Central memory CD8-positive, alpha-beta T cell (primary cell): ENCODE results near the gene BOD1L1.
A peak's percentile ranks its signal among the peaks of the same experiment; 100 is the strongest.

ENCODE experiments used
- ATAC-seq: fragments of 150-1000 bp; cut with Tn5 transposase; replicated peaks from 2 replicates; pipeline ENCODE4 v1.10.0; 2022; ENCODE audit warnings: mild to moderate bottlenecking, moderate FRiP score, moderate number of reproducible peaks; ENCODE audit not compliant: poor library complexity, severe bottlenecking; ENCODE audit errors: extremely low read depth
- DNase-seq, 2 donors: peaks; one replicate each; pipeline ENCODE4 v3.0.0; 2021; ENCODE audit warnings: low spot score in 2 of 2
- H3K27ac Mint-ChIP-seq: one replicate; pipeline ENCODE4 v1.8.0; 2022; ENCODE audit warnings: low read depth, mild to moderate bottlenecking, moderate library complexity, mixed read lengths
- H3K27me3 Mint-ChIP-seq: one replicate; pipeline ENCODE4 v1.8.0; 2022; ENCODE audit warnings: mixed read lengths
- H3K36me3 Mint-ChIP-seq: one replicate; pipeline ENCODE4 v1.8.0; 2022; ENCODE audit warnings: mild to moderate bottlenecking, moderate library complexity, mixed read lengths; ENCODE audit not compliant: insufficient read depth
- H3K4me1 Mint-ChIP-seq: one replicate; pipeline ENCODE4 v1.8.0; 2022; ENCODE audit warnings: mixed read lengths
- H3K4me3 Mint-ChIP-seq: one replicate; pipeline ENCODE4 v1.8.0; 2022; ENCODE audit warnings: mild to moderate bottlenecking, moderate library complexity, mixed read lengths
- H3K9me3 Mint-ChIP-seq: one replicate; pipeline ENCODE4 v1.8.0; 2022; ENCODE audit warnings: mixed read lengths

The BOD1L1 gene

DNA sequence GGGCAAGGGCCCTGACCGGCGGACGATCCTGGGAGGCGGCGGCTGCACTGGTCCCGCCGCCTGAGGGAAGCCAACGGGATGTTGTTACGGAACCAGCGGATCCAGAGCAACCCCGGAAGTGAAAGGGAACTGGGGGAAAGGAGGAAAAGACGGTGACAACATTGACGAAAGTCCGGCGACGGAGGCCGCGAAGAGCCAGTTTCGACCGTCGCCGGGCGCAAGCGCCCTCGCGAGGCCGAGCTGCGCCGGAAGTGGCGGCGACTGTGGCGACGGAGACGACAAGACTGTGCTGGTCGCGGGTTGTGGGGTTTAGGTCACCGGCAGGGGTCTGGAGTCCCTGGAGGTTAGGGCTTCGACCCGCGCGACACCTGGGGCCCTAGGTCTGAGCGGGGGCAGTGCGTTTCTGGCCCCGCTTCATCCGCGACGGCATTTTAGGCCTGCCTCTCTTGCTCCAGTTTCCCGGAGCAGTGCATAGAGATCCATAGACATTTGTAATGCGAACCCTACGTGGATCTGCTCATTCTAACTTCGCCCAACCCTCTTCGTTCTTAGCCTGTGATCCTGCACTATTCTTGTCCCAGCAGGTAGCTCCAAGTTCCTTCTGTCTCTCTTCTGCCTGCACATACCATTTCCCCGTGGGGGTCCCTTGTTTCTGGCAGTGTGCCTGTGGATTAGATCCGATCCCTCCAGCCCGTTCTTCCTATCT is at the start of gene BOD1L1:
BOD1L1 (minus strand) TSS at position 120 of the 706 bp plus-strand sequence. CDS start 138 bp downstream, outside the sequence.
- Mint-ChIP-seq H3K4me3 (peak within 1 kb of the TSS; percentile 95), H3K9me3 (no peaks in the 10 kb centered on the region), H3K4me1 (peaks cover 30% of the 10 kb centered on the region), H3K27ac (peak within 1 kb of the TSS; percentile 98), H3K27me3 (no peaks in the 10 kb centered on the region), H3K36me3 (peaks cover 13% of the 10 kb centered on the region)
- ATAC-seq (peak; percentile 59), DNase-seq (peak; percentile 52 to 56)

DNA sequence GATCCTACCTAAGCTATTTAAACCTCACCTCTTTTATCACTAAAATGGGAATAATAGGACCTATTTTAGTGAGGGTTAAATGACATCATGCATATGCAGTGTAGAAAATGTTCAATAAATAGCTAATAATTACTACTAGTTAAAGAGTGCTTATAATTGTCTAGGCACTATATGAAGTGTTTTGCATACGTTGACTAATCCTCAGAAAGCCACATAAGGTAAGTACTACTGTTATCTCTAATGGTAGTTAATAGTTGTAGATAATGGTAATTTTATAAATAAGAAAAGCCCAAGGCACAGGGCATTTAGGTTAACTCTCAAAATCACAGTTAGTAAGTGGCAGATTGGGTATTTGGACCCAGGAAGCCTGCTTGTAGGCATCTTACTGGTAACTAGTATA is 47.4 kb upstream of the BOD1L1 start:
- no peak for ATAC-seq
- Mint-ChIP-seq H3K27ac (no peak overlapping the region), H3K36me3 (no peaks in the 10 kb centered on the region), H3K27me3 (peaks cover 29% of the 10 kb centered on the region), H3K4me3 (no peak overlapping the region), H3K9me3 (peaks cover 30% of the 10 kb centered on the region), H3K4me1 (peaks cover 7% of the 10 kb centered on the region)
- DNase-seq: no peak

DNA sequence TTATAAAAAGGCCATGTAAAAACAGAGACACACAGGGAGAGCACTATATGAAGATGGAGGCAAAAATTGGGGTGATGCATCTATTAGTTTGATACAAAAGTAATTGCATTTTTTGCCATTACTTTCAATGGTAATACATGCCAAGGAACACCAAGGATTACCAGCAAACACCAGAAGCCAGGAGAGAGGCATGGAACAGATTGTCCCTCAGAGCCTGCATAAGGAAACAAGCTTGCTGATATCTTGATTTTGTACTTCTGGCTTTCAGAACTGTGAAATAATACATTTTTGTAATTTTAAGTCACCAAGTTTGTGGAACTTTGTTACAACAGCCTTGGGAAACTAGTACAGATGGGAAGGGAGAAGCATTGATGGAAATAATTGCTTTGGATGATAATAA is 45.6 kb upstream of the BOD1L1 start:
- H3K4me3 Mint-ChIP-seq: no peak overlapping the region
- H3K27ac Mint-ChIP-seq: no peak overlapping the region
- ATAC-seq (no peak), DNase-seq (no peak)
- no peaks in the 10 kb centered on the region for H3K36me3 Mint-ChIP-seq
- peaks cover 7% of the 10 kb centered on the region for H3K4me1 Mint-ChIP-seq
- H3K27me3 Mint-ChIP-seq: peaks cover 39% of the 10 kb centered on the region
- H3K9me3 Mint-ChIP-seq: peaks cover 12% of the 10 kb centered on the region

DNA sequence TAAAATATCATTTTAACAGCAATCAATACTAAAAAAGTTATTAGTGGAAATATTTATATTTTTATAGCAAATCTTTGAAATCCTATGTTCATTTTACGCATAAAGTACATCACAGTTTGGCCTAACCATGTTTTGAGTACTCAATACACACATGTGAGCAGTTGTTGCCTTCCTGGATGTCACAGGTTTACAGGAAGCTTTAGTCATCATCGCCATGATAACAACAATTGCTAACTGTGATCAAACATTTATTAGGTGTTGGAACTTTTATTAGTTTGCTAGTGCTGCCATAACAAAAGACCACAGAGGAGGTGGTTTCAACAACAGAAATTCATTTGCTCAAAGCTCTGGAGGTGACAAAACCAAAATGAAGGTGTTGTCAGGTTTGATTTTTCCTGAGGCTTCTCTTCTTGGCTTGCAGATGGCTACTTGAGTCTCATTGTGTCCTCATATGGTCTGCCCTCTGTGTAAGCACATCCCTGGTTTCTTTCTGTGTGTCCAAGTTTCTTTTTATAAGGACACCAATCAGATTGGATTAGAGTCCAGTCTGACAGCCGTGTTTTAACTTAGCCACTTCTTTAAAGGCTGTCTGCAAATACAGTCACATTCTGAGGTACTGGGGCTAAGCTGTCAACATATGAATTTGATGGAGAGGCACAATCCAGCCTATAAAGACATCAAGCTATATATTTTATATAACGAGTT is 43.1 kb upstream of the BOD1L1 start:
- H3K27ac Mint-ChIP-seq: no peak overlapping the region
- no peaks in the 10 kb centered on the region for H3K9me3 Mint-ChIP-seq
- ATAC-seq (no peak), DNase-seq (no peak)
- peaks cover 63% of the 10 kb centered on the region for H3K27me3 Mint-ChIP-seq
- H3K4me1 Mint-ChIP-seq: no peaks in the 10 kb centered on the region
- H3K4me3 Mint-ChIP-seq: no peak overlapping the region
- no peaks in the 10 kb centered on the region for H3K36me3 Mint-ChIP-seq

DNA sequence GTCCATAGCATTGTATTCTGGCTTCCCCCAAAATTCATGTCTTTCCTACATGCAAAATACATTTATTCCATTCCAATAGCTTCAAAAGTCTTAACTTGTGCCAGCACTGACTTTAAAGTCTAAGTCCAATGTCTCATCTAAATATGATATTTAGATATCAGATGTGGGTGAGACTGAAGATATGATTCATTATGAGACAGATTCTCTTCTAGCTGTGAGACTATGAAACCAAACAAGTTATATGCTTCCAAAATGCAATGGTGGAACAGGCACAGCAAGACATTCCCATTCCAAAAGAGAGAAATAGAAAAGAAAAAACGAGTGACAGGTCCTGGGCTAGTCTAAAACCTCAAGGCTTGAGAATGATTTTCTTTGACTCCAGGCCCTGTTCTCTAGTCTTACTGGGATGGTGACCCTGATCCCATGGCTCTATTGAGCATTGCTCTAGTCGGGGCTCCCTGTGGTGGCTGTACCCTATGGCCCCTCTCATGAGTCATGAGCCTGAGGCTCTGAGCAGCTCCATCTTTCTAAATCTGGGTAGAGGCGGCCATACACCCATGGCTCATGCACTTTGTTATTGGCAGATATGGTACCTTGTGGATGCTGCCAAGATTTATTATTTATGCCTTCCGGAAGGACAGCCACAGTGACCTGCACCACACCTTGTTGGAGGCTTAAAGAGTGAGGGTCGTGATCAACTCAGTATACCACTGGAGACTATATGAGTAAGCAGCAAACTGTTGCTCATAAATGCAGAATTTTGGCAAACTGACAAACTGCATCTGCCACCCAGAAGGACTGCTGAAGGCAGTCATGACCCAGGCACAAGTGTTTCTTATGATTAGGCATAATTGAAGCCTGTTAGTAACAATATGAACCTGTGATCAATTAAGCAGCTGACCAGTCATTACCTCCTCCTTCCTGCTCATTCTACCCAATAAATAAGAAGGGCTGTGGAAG is 38.5 kb upstream of the BOD1L1 start:
- no peak for ATAC-seq
- Mint-ChIP-seq H3K9me3 (no peaks in the 10 kb centered on the region), H3K36me3 (no peaks in the 10 kb centered on the region), H3K4me3 (no peak overlapping the region), H3K4me1 (no peaks in the 10 kb centered on the region), H3K27ac (no peak overlapping the region), H3K27me3 (peaks cover 38% of the 10 kb centered on the region)
- DNase-seq: no peak

DNA sequence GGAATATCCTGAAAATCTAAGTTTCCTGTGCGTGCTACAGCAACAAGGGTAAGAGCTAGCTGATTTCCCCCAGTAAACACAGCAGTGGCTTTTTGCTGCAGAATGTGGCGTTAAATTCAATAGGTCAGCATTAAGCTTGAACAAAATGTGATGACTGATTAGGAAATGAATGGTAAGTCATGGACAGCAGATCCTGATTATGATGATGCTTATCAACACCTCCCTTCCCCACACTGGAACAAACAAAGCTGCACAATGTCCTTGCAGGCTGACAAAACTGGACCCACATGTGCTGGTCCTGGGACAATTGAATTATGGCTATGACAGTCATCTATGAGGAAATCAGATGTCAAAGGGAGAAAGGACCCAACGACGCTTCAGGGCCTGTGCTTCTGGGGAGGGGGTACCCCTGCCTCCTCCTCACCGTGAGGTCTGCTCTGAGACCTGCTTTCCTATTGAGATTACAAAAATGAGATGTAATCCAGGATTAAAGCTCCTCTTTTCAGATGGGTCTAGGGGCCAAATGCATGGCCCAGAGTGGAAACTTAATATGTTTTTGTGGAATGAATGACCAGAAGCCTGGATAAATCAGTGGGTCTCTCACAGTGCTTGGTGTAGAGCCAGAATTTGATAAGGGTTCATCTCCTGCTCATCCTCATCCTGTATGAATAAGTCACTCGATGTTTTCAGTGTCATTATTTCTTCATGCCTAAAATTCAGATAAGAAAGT is 32.0 kb upstream of the BOD1L1 start:
- Mint-ChIP-seq H3K4me1 (peaks cover 11% of the 10 kb centered on the region), H3K9me3 (no peaks in the 10 kb centered on the region), H3K4me3 (no peak overlapping the region), H3K27me3 (no peaks in the 10 kb centered on the region), H3K36me3 (peaks cover 6% of the 10 kb centered on the region), H3K27ac (no peak overlapping the region)
- ATAC-seq (no peak), DNase-seq (no peak)

DNA sequence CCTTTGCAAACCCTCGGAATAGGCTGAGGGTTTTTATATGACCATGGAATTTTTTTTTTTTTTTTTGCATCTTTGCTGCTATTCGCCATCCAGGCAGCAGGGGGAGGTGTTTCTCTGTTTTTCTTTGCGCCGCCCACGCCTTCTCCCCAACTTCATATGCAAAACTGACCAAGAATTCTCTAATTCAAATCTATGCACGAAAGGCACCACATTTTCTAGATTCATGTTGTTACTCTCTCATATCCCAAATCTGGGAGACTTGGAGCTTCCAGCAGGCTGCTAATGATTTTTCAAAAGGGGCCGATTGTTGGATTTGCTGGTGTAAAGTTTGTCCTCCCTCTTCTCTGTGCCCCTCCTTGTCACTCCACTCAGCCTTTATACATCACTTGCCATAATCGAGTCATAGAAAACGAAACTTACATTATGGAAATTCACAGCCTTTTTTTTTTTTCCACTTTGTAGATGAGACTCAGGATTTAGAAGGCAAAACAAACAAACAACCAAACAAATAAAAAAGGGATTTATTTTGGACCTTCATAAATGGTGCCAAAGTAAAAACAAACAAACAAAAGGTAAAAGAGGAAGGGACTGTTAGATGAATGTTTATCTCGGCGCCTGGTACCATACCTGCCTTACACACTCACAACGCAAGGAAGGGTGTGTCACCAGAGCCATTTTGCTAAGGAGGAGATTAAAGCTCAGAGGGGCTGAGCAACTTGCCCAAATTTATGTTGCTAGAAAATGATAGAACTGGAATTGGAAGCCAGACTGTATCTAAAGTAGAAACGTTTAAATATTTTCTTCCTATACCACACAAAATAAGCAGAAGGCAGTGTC is 29.3 kb upstream of the BOD1L1 start:
- Mint-ChIP-seq H3K27ac (peak overlapping the region; percentile 82), H3K4me1 (peaks cover 11% of the 10 kb centered on the region), H3K4me3 (peak overlapping the region; percentile 66), H3K36me3 (peaks cover 7% of the 10 kb centered on the region), H3K9me3 (no peaks in the 10 kb centered on the region), H3K27me3 (no peaks in the 10 kb centered on the region)
- peak; percentile 30 for ATAC-seq
- DNase-seq: peak; percentile 26 to 45

DNA sequence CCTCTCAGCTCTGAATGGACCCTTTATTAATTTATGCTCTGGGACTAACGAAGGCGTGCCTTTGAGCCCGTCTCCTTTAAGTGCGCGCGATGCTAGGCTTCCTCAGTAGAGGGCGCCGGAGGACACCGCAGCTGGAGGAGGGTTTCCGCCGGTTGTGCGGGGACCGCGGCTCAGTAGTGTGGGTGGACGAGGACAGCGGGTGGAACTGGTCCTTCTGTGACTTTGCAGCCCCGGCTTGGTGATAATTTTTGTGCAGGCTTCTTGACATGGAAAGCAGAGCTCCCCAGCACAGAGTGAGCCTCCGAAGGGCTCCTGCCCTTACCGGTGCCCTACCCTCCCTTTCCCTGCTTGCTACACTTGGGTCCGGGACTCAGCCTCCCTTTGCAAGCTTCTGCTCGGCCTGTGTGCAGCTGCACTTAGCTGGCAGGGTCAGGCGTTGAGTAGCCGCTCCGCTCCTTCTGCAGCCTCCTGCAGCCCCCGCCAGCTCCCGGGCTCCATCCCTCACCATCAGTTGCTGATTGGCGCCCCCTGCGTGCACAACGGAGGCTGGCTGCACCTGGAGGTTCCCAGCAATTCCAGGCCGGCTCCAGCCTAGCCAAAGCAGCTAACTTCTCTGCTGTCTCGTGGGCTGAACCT is 26.8 kb upstream of the BOD1L1 start:
- peak overlapping the region; percentile 80 for H3K4me3 Mint-ChIP-seq
- H3K9me3 Mint-ChIP-seq: no peaks in the 10 kb centered on the region
- peak; percentile 82 for ATAC-seq
- H3K36me3 Mint-ChIP-seq: peaks cover 7% of the 10 kb centered on the region
- peaks cover 22% of the 10 kb centered on the region for H3K27me3 Mint-ChIP-seq
- H3K27ac Mint-ChIP-seq: no peak overlapping the region
- peak; percentile 58 to 70 for DNase-seq
- peaks cover 11% of the 10 kb centered on the region for H3K4me1 Mint-ChIP-seq

DNA sequence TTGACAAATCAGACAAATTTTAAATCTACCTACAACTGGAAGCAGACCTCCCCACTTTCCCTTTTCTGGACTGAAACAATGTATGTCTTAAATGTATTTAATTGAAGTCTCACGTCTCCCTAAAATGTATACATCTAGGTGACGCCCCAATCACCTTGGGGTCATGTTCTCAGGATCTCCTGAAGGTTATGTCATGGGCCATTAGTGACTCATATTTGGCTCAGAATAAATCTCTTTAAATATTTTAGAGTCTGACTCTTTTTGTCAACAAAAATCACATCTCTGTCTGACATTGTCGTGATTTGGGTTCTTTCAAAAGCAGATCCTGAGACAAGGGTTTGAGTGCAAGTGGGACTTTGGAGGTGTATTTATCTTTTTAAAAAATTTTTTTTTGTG is 26.2 kb upstream of the BOD1L1 start:
- ATAC-seq (no peak), DNase-seq (no peak)
- Mint-ChIP-seq H3K27ac (no peak overlapping the region), H3K9me3 (no peaks in the 10 kb centered on the region), H3K36me3 (peaks cover 7% of the 10 kb centered on the region), H3K27me3 (peaks cover 27% of the 10 kb centered on the region), H3K4me1 (peaks cover 11% of the 10 kb centered on the region), H3K4me3 (peak overlapping the region; percentile 80)

DNA sequence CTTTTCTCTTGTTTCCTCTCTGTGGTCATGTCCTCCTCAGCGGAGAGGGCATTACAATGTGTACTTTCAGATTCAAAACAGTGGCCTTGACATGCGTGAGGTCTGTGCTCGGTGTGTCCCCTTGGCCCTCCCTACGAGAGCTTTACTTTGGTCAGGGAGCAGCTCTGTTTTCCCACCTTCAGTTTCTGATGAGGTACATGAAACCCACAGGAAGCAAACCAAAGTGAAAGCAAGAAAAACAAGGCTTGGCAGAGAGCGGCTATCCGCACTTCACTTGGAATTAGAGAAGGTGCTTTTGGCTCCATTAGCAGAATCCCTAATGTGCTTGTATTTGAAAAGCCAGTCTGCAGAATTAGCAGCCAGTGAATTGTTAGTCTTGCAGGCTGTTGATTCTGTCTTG is 19.5 kb upstream of the BOD1L1 start:
- peaks cover 72% of the 10 kb centered on the region for H3K27me3 Mint-ChIP-seq
- peak overlapping the region; percentile 53 for H3K4me3 Mint-ChIP-seq
- no peak overlapping the region for H3K27ac Mint-ChIP-seq
- no peaks in the 10 kb centered on the region for H3K9me3 Mint-ChIP-seq
- peaks cover 2% of the 10 kb centered on the region for H3K36me3 Mint-ChIP-seq
- H3K4me1 Mint-ChIP-seq: peaks cover 8% of the 10 kb centered on the region
- DNase-seq (no peak), ATAC-seq (no peak)

DNA sequence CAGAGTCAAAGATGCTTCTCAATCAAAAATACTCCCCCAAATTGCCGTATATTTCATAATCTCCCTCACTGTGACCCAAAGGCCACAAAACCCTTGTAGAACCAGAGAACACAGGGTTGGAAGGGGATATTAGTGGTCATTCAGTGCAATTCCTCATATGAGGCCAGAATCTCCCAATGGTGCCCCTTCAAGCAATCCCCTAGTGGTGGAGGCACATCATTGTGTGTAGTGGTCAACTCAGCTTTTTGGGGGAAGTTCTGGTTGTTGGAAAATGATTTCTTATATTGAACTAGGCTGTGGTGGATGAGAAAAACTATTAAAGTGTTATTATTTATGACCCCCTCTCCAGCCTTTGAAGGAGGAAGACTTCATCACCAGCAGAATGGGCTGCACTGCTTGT is 17.6 kb upstream of the BOD1L1 start:
- Mint-ChIP-seq H3K27me3 (peaks cover 78% of the 10 kb centered on the region), H3K27ac (no peak overlapping the region), H3K36me3 (peaks cover 2% of the 10 kb centered on the region), H3K4me3 (no peak overlapping the region), H3K4me1 (peaks cover 8% of the 10 kb centered on the region), H3K9me3 (no peaks in the 10 kb centered on the region)
- ATAC-seq: no peak
- DNase-seq: no peak
